Stomach (tissue), 4 donors: ENCODE measurements around the gene TMC5.
A peak's percentile ranks its signal among the peaks of the same experiment; 100 is the strongest.

Experiments used
- EP300 ChIP-seq: sonication (generic); formaldehyde crosslinking; IDR thresholded peaks from one replicate; pipeline ENCODE4 v1.6.1; 2017; ENCODE audit warnings: antibody characterized with exemption
- POLR2A ChIP-seq, 4 donors: fragments of 450-650 bp; IDR thresholded peaks; one replicate each; pipeline ENCODE4 v1.6.1; 2016; ENCODE audit warnings: antibody characterized with exemption in 4 of 4, control low read depth in 2 of 4, mild to moderate bottlenecking in 1 of 4, moderate library complexity in 1 of 4

DNA sequence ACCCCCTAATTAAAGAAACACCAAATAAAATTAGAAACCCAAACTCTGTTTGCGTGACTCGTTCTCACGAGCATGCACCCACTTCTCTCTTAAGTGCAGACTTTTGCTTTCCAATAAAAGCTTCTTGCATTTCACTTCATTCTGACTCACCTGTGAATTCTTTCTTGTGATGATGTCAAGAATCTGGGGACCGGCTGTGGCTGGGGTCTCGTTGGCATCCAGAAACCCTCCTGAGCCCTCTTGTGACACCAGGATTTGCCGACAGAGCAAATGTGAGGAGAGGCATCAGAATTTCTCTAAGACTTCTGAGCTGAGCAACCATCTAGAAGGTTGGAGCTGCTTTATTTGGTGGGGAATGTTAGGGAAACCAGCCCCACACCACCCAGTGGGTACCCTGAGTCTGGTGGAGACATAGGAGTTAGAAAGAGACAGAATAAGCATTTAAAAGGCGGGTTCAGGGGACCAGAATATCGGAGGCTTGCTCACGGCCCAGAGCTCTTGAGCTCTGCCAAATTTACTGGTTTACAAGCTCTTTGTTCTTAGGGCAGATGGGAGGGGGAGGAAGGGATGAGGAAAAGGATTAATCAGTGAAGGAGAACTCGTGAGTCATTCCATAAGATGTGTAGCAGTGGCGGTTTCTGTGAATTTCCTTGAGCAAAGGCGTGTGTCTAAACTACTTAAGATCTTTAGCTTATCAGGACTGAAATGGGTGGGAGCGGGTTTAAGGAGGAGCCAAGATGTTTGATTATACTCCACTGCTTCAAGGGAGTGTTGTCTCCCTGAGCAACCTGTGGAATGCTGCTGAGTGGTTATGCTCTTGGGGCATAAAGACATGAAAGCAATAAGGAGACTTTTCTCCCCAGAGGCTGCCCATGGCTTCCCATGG lies 24.2 kb upstream of the TMC5 start:
- peak in 1 of 4 donors; percentile 29 for TF ChIP-seq POLR2A (IDR thresholded peaks at IDR 0.05)
- TF ChIP-seq EP300: no peak
